NB4 (cell line): ENCODE data around the gene MPO.

Source experiments
- MYC ChIP-seq: IDR thresholded peaks from 2 replicates; pipeline ENCODE4 v1.6.1; 2011; ENCODE audit warnings: low read depth, low read length
- POLR2A ChIP-seq: IDR thresholded peaks from 2 replicates; pipeline ENCODE4 v1.6.1; 2011; ENCODE audit warnings: mild to moderate bottlenecking; ENCODE audit not compliant: insufficient read length; ENCODE audit errors: extremely low read depth
- TF ChIP-seq, protein P1 (sequence below): IDR thresholded peaks from one replicate; pipeline ENCODE4 v1.5.1; 2012; ENCODE audit warnings: low read depth, low read length
- TF ChIP-seq, protein P2 (sequence below): IDR thresholded peaks from 2 replicates; pipeline ENCODE4 v1.6.1; 2011; ENCODE audit warnings: low read depth, low read length

GRCh38 chr17:58252141-58252540 lies 28.6 kb downstream of the MPO start:
- TF ChIP-seq, protein P1, sequence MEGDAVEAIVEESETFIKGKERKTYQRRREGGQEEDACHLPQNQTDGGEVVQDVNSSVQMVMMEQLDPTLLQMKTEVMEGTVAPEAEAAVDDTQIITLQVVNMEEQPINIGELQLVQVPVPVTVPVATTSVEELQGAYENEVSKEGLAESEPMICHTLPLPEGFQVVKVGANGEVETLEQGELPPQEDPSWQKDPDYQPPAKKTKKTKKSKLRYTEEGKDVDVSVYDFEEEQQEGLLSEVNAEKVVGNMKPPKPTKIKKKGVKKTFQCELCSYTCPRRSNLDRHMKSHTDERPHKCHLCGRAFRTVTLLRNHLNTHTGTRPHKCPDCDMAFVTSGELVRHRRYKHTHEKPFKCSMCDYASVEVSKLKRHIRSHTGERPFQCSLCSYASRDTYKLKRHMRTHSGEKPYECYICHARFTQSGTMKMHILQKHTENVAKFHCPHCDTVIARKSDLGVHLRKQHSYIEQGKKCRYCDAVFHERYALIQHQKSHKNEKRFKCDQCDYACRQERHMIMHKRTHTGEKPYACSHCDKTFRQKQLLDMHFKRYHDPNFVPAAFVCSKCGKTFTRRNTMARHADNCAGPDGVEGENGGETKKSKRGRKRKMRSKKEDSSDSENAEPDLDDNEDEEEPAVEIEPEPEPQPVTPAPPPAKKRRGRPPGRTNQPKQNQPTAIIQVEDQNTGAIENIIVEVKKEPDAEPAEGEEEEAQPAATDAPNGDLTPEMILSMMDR = no peak
- TF ChIP-seq, protein P2, sequence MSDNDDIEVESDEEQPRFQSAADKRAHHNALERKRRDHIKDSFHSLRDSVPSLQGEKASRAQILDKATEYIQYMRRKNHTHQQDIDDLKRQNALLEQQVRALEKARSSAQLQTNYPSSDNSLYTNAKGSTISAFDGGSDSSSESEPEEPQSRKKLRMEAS = no peak
- no peak for TF ChIP-seq POLR2A
- TF ChIP-seq MYC = no peak
